ENCODE measurements around the gene TNC.

GRCh38 chr9:115134941-115135340 is 17.0 kb upstream of the TNC start:
- TF ChIP-seq EZH2phosphoT487 (IDR thresholded peaks at IDR 0.05; ENCODE audit: insufficient read depth, low read depth) (no peak), EZH2 (IDR thresholded peaks at IDR 0.05; ENCODE audit: insufficient read depth, poor library complexity, severe bottlenecking) (no peak)

Measured in GM23248 (cell line).